ENCODE results near the gene SLC15A5. TPM values are rescaled to one million over a fixed set of nuclear protein-coding genes. Genes with fewer than 3 reads are reported as not detected.

Gene SLC15A5
- total RNA-seq, 1 donor: not detected

Other genes with a start within 250 kb of the SLC15A5 start
- 15.6 TPM for gene MGST1, start 70.0 kb upstream of the SLC15A5 start, total RNA-seq